Mesendoderm (in vitro differentiated cells): Measurements from ENCODE around the gene ENTPD1.
"Not testable (repeated sequence)": the region's sequence is repeated elsewhere in the genome, so short reads cannot be mapped to it uniquely, and the experiment has no call there.

ENCODE experiments used
- DNase-seq: peaks from one replicate; pipeline ENCODE4 v3.0.0; 2013
- H2AK5ac ChIP-seq: 2 replicates; pipeline ENCODE4 v1.6.1; 2013; ENCODE audit warnings: low read length, inconsistent platforms
- H2BK120ac ChIP-seq: 2 replicates; pipeline ENCODE4 v1.6.1; 2013; ENCODE audit warnings: low read depth, mild to moderate bottlenecking, low read length, moderate library complexity, mixed read lengths
- H2BK15ac ChIP-seq: replicated peaks from 2 replicates; pipeline ENCODE4 v1.6.1; 2013; ENCODE audit warnings: low read depth, mild to moderate bottlenecking, moderate library complexity
- H2BK5ac ChIP-seq: 2 replicates; pipeline ENCODE4 v1.6.1; 2013; ENCODE audit warnings: low read length, inconsistent platforms
- H3K18ac ChIP-seq: 2 replicates; pipeline ENCODE4 v1.6.1; 2013; ENCODE audit warnings: mild to moderate bottlenecking, low read length, mixed read lengths
- H3K23ac ChIP-seq: one replicate; pipeline ENCODE4 v1.6.1; 2013; ENCODE audit warnings: low read length
- H3K27ac ChIP-seq: 2 replicates; pipeline ENCODE4 v1.5.1; 2013; ENCODE audit warnings: low read depth, mild to moderate bottlenecking, inconsistent platforms, low read length, moderate library complexity
- H3K27me3 ChIP-seq: 2 replicates; pipeline ENCODE4 v1.6.1; 2013; ENCODE audit warnings: low read length, control low read depth, mild to moderate bottlenecking, inconsistent platforms; ENCODE audit not compliant: insufficient read depth, poor library complexity
- H3K36me3 ChIP-seq: 2 replicates; pipeline ENCODE4 v1.6.1; 2013; ENCODE audit warnings: low read length, inconsistent platforms; ENCODE audit not compliant: control insufficient read depth, insufficient read depth
- H3K4ac ChIP-seq: one replicate; pipeline ENCODE4 v1.6.1; 2013; ENCODE audit warnings: low read depth, mild to moderate bottlenecking, low read length, moderate library complexity
- H3K4me1 ChIP-seq: 2 replicates; pipeline ENCODE4 v1.6.1; 2013; ENCODE audit warnings: low read depth, low read length, inconsistent platforms; ENCODE audit not compliant: control insufficient read depth
- H3K4me2 ChIP-seq: 2 replicates; pipeline ENCODE4 v1.6.1; 2013; ENCODE audit warnings: low read length
- H3K4me3 ChIP-seq: 2 replicates; pipeline ENCODE4 v1.5.1; 2013; ENCODE audit warnings: mild to moderate bottlenecking, low read length
- H3K56ac ChIP-seq: one replicate; pipeline ENCODE4 v1.6.1; 2013; ENCODE audit warnings: low read length
- H3K79me1 ChIP-seq: 2 replicates; pipeline ENCODE4 v1.6.1; 2013; ENCODE audit warnings: low read length, inconsistent platforms
- H3K79me2 ChIP-seq: 2 replicates; pipeline ENCODE4 v1.6.1; 2013; ENCODE audit warnings: mild to moderate bottlenecking, low read length; ENCODE audit not compliant: control insufficient read depth, insufficient read depth
- H3K9ac ChIP-seq: 2 replicates; pipeline ENCODE4 v1.6.1; 2013; ENCODE audit warnings: low read length, inconsistent platforms
- H4K5ac ChIP-seq: one replicate; pipeline ENCODE4 v1.6.1; 2013; ENCODE audit warnings: low read length
- H4K8ac ChIP-seq: one replicate; pipeline ENCODE4 v1.6.1; 2013; ENCODE audit warnings: low read depth, mild to moderate bottlenecking, control low read depth, low read length, moderate library complexity
- WGBS: extraction: QIAGEN DNeasy Blood & Tissue Kit; methylation state at CpG from one replicate; pipeline ENCODE4 v1.1.7; 2013; ENCODE audit warnings: low lambda C conversion rate, missing lambda C conversion rate; ENCODE audit not compliant: insufficient coverage; ENCODE audit errors: extremely low coverage; 5-methylcytosine and 5-hydroxymethylcytosine counted together

Gene ENTPD1

DNA sequence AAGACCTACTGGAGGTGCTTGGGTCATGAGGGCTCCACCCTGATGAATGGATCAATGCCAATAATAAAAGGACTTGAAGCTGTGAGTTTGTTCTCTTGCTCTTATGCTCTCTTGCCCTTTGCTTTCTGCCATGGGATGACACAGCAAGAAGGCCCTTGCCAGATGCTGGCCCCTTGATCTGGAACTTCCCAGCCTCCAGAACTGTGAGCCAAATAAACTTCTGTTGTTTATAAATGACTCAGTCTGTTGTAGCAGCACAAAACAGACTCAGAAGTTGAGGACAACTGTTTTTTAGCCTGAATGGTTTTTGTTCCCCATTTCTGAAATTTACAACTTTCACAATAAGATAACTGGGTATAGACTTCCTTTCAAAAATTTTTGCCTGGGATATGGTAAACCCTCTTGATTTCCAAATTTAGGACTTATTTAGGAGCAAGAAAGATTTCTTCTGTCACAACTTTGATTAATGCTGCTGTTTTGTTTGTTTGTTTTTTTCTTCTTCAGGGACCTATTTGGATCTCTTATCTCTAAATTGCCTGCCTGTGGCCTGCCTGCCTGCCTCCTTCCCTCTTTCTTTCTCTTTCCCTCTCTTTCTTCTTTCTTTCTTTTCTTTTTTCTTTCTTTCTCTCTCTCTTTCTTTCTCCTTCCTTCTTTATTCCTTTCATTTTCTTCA is 12.1 kb downstream of the ENTPD1 start:
- no peak for DNase-seq
- Histone ChIP-seq H3K4me3 (no peak overlapping the region), H3K56ac (no peak overlapping the region), H2AK5ac (no peak overlapping the region), H3K79me1 (no peaks in the 10 kb centered on the region), H3K36me3 (no peaks in the 10 kb centered on the region), H2BK5ac (no peak overlapping the region), H3K9ac (no peak overlapping the region), H4K8ac (no peak overlapping the region), H3K4me1 (no peaks in the 10 kb centered on the region), H3K27ac (no peak overlapping the region), H4K5ac (no peak overlapping the region), H3K18ac (no peak overlapping the region), H3K23ac (no peak overlapping the region), H3K4ac (no peak overlapping the region), H3K27me3 (no peaks in the 10 kb centered on the region), H2BK120ac (no peak overlapping the region), H3K4me2 (no peak overlapping the region), H3K79me2 (no peaks in the 10 kb centered on the region), H2BK15ac (no peak overlapping the region)

DNA sequence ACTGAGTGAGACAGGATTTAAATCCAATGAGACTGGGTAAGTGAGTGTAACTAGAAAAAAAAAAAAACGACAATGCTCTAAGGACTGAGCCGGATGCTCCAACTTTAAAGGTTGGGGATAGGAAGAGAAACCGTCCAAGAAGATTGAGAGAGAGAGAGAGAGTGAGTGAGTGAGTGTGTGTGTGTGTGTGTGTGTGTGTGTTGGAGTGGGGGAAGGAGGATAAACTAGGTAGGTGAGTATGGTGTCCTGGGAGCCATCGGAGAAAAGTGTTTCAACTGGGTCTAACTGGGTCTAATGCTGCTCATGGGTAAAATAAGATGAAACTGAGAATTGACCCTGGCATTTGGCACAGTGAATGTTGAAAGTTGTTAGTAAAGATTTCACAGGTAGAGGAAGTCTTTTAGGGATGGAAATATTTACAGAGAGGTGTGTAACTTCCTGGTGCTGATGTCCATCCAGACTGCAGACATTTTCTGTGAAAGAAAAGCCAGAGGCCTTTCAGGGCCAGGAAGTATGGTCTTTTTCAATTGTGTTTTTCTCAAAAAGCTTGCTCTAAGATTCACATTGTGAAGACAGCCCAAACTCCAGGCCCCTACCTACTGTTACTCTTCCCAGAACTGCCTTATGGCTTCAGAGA is 14.2 kb downstream of the ENTPD1 start:
- no peak overlapping the region for H3K23ac ChIP-seq
- no peak overlapping the region for H3K4me3 ChIP-seq
- no peaks in the 10 kb centered on the region for H3K79me2 ChIP-seq
- no peak overlapping the region for H3K4me2 ChIP-seq
- H2BK5ac ChIP-seq, result no peak overlapping the region
- no peak for DNase-seq
- H2AK5ac ChIP-seq, result no peak overlapping the region
- H3K18ac ChIP-seq, result no peak overlapping the region
- no peak overlapping the region for H3K56ac ChIP-seq
- no peak overlapping the region for H3K4ac ChIP-seq
- H3K79me1 ChIP-seq, result no peaks in the 10 kb centered on the region
- H2BK120ac ChIP-seq, result no peak overlapping the region
- no peak overlapping the region for H2BK15ac ChIP-seq
- no peaks in the 10 kb centered on the region for H3K27me3 ChIP-seq
- H3K4me1 ChIP-seq, result no peaks in the 10 kb centered on the region
- H3K36me3 ChIP-seq, result no peaks in the 10 kb centered on the region
- no peak overlapping the region for H3K27ac ChIP-seq
- H4K5ac ChIP-seq, result peak overlapping the region; percentile 5
- no peak overlapping the region for H3K9ac ChIP-seq
- WGBS, result no CpG with 5 or more reads among the region's 4 CpGs
- H4K8ac ChIP-seq, result no peak overlapping the region

- H3K23ac ChIP-seq, H4K5ac ChIP-seq, H3K36me3 ChIP-seq, H3K27ac ChIP-seq, H3K18ac ChIP-seq, H3K4me2 ChIP-seq, H2AK5ac ChIP-seq, H3K27me3 ChIP-seq, H3K4ac ChIP-seq, H3K4me1 ChIP-seq, H2BK15ac ChIP-seq, H3K9ac ChIP-seq, H3K79me1 ChIP-seq, DNase-seq, H4K8ac ChIP-seq, H2BK5ac ChIP-seq, H3K4me3 ChIP-seq, H3K56ac ChIP-seq, H2BK120ac ChIP-seq, H3K79me2 ChIP-seq: not testable (repeated sequence)
- WGBS, result no CpG with 5 or more reads among the region's 2 CpGs
These were observed 17.5 kb downstream of the ENTPD1 start for GRCh38 chr10:95773454-95773853.

GRCh38 chr10:95777638-95778037 is 21.7 kb downstream of the ENTPD1 start:
- H3K4me1 ChIP-seq, DNase-seq, H2BK15ac ChIP-seq, H2BK5ac ChIP-seq, H3K79me2 ChIP-seq, H3K79me1 ChIP-seq, H3K23ac ChIP-seq, H2BK120ac ChIP-seq, H3K18ac ChIP-seq, H4K8ac ChIP-seq, H3K4me2 ChIP-seq, H2AK5ac ChIP-seq, H3K27ac ChIP-seq, H3K4ac ChIP-seq, H4K5ac ChIP-seq, H3K9ac ChIP-seq, H3K56ac ChIP-seq, H3K36me3 ChIP-seq, H3K27me3 ChIP-seq, H3K4me3 ChIP-seq: not testable (repeated sequence)
- no CpG with 5 or more reads among the region's 8 CpGs for WGBS

DNA sequence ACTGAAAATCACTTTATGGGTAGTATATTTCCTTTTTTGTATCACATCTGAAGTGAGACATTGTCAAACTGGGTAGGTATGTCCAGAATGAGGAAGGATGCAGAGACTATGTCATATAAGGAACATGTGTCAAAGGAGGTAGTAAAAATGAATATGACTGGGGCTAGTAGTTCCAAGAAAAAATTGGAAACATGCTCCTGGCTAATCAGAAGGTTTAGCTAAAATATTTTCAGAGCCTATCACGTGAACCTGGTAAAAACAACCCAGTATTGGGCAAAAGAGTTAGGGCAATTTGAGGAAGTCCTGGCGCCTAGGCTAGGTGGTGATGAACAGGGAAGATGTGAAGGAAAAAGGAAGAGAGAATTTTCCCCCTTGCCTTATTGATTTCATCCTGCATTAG is 26.4 kb downstream of the ENTPD1 start:
- H3K18ac ChIP-seq, result no peak overlapping the region
- H2AK5ac ChIP-seq, result no peak overlapping the region
- H3K79me2 ChIP-seq, result no peaks in the 10 kb centered on the region
- H3K79me1 ChIP-seq, result no peaks in the 10 kb centered on the region
- H3K56ac ChIP-seq, result no peak overlapping the region
- no peak overlapping the region for H2BK15ac ChIP-seq
- H3K36me3 ChIP-seq, result no peaks in the 10 kb centered on the region
- H3K4me2 ChIP-seq, result no peak overlapping the region
- H3K27ac ChIP-seq, result no peak overlapping the region
- H3K4ac ChIP-seq, result no peak overlapping the region
- no peak overlapping the region for H2BK120ac ChIP-seq
- no peaks in the 10 kb centered on the region for H3K27me3 ChIP-seq
- no peak for DNase-seq
- H4K8ac ChIP-seq, result no peak overlapping the region
- no CpG with 5 or more reads among the region's 2 CpGs for WGBS
- H3K9ac ChIP-seq, result no peak overlapping the region
- no peaks in the 10 kb centered on the region for H3K4me1 ChIP-seq
- no peak overlapping the region for H4K5ac ChIP-seq
- no peak overlapping the region for H3K23ac ChIP-seq
- no peak overlapping the region for H2BK5ac ChIP-seq
- H3K4me3 ChIP-seq, result no peak overlapping the region

DNA sequence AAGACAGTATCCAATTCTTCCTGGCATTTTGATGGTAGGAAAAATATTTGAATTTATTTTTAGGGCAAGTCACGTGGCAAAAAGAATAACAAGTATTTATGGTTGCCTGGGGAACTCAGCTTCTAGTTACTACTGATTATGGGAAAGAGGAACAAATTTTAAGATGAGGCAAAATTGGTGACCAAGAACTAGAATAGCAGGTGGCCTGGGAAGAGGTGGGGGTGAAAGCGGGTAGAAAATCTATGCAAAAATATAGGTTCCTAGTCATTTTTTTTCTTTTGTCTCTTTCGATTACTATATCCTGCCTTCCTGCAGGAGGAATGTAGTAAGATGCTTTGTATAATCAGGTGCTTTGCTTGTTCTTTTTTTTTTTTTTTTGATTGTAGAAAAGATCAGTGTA is 27.8 kb downstream of the ENTPD1 start:
- Histone ChIP-seq H2AK5ac (no peak overlapping the region), H3K79me2 (no peaks in the 10 kb centered on the region), H3K4me1 (no peaks in the 10 kb centered on the region), H3K56ac (no peak overlapping the region), H4K5ac (no peak overlapping the region), H2BK5ac (no peak overlapping the region), H3K18ac (no peak overlapping the region), H3K36me3 (no peaks in the 10 kb centered on the region), H3K9ac (no peak overlapping the region), H3K4me3 (no peak overlapping the region), H2BK120ac (no peak overlapping the region), H3K27me3 (no peaks in the 10 kb centered on the region), H3K4ac (no peak overlapping the region), H3K4me2 (no peak overlapping the region), H3K27ac (no peak overlapping the region), H2BK15ac (no peak overlapping the region), H3K23ac (no peak overlapping the region), H4K8ac (no peak overlapping the region), H3K79me1 (no peaks in the 10 kb centered on the region)
- no CpG with 5 or more reads among the region's 3 CpGs for WGBS
- no peak for DNase-seq
